ENCODE results near the gene IRF2BP2. TPM values are rescaled to one million over a fixed set of nuclear protein-coding genes. Genes with fewer than 3 reads are reported as not detected.

The IRF2BP2 gene
- total and polyA plus RNA-seq, 2 of the 13 experiments (the other 11 are each of a cell fraction or from before 2014, with no cell fraction given): 140 to 147 TPM

DNA sequence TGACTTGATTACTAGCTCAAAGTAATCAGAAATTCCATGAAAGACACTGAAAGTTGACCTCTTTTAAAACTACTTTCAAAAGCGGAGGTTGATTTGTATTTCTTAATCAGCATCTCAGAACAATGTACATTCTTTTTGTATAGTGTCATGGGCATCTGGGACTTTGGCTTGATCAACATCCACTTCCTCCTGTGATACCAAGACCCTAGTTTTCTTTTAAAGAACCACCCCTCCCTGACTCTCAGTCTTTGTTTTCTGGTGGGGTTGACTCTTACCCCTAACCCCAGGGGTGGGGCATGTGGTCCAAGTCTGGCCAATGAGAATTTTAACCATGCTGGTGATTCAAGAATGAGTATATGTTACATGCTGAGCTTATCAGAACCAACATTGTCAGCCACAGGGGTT is 21.7 kb upstream of the IRF2BP2 start (continued):
- TF ChIP-seq ELF3 (CRISPR knock-in tag; IDR thresholded peaks at IDR 0.05) (peak; percentile 86), FOXA3 (CRISPR knock-in tag; IDR thresholded peaks at IDR 0.05) (peak; percentile 72), RARG (CRISPR knock-in tag; IDR thresholded peaks at IDR 0.05; ENCODE audit: low read depth) (no peak), FOXK2 (IDR thresholded peaks at IDR 0.05) (no peak), HHEX (CRISPR knock-in tag; IDR thresholded peaks at IDR 0.05) (no peak), ZSCAN9 (CRISPR knock-in tag; IDR thresholded peaks at IDR 0.05; ENCODE audit: borderline replicate concordance) (peak; percentile 37; the same call in 1 of the 2 replicates), U2AF1 (optimal IDR thresholded peaks at IDR 0.05; ENCODE audit: low read depth, low read length) (no peak), RXRA (CRISPR knock-in tag; IDR thresholded peaks at IDR 0.05) (no peak), MED1 (CRISPR knock-in tag; IDR thresholded peaks at IDR 0.05) (peak; percentile 88)
- TF ChIP-seq, protein P1, sequence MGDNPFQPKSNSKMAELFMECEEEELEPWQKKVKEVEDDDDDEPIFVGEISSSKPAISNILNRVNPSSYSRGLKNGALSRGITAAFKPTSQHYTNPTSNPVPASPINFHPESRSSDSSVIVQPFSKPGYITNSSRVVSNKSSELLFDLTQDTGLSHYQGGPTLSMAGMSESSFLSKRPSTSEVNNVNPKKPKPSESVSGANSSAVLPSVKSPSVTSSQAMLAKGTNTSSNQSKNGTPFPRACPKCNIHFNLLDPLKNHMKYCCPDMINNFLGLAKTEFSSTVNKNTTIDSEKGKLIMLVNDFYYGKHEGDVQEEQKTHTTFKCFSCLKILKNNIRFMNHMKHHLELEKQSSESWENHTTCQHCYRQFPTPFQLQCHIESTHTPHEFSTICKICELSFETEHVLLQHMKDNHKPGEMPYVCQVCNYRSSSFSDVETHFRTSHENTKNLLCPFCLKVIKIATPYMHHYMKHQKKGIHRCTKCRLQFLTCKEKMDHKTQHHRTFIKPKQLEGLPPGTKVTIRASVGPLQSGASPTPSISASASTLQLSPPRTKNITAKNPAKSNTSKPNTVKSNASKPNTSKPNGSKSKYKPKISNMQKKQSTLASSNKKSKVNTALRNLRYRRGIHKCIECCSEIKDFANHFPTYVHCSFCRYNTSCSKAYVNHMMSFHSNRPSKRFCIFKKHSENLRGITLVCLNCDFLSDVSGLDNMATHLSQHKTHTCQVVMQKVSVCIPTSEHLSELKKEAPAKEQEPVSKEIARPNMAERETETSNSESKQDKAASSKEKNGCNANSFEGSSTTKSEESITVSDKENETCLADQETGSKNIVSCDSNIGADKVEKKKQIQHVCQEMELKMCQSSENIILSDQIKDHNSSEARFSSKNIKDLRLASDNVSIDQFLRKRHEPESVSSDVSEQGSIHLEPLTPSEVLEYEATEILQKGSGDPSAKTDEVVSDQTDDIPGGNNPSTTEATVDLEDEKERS (CRISPR knock-in tag; IDR thresholded peaks at IDR 0.05): no peak
- TF ChIP-seq, protein P2, sequence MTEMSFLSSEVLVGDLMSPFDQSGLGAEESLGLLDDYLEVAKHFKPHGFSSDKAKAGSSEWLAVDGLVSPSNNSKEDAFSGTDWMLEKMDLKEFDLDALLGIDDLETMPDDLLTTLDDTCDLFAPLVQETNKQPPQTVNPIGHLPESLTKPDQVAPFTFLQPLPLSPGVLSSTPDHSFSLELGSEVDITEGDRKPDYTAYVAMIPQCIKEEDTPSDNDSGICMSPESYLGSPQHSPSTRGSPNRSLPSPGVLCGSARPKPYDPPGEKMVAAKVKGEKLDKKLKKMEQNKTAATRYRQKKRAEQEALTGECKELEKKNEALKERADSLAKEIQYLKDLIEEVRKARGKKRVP (CRISPR knock-in tag; IDR thresholded peaks at IDR 0.05): peak in 1 of 2 experiments; percentile 82; a peak in 2 of 4 replicates
- TF ChIP-seq, protein P3, sequence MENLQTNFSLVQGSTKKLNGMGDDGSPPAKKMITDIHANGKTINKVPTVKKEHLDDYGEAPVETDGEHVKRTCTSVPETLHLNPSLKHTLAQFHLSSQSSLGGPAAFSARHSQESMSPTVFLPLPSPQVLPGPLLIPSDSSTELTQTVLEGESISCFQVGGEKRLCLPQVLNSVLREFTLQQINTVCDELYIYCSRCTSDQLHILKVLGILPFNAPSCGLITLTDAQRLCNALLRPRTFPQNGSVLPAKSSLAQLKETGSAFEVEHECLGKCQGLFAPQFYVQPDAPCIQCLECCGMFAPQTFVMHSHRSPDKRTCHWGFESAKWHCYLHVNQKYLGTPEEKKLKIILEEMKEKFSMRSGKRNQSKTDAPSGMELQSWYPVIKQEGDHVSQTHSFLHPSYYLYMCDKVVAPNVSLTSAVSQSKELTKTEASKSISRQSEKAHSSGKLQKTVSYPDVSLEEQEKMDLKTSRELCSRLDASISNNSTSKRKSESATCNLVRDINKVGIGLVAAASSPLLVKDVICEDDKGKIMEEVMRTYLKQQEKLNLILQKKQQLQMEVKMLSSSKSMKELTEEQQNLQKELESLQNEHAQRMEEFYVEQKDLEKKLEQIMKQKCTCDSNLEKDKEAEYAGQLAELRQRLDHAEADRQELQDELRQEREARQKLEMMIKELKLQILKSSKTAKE (CRISPR knock-in tag; IDR thresholded peaks at IDR 0.05; ENCODE audit: borderline replicate concordance): no peak
- TF ChIP-seq, protein P4, sequence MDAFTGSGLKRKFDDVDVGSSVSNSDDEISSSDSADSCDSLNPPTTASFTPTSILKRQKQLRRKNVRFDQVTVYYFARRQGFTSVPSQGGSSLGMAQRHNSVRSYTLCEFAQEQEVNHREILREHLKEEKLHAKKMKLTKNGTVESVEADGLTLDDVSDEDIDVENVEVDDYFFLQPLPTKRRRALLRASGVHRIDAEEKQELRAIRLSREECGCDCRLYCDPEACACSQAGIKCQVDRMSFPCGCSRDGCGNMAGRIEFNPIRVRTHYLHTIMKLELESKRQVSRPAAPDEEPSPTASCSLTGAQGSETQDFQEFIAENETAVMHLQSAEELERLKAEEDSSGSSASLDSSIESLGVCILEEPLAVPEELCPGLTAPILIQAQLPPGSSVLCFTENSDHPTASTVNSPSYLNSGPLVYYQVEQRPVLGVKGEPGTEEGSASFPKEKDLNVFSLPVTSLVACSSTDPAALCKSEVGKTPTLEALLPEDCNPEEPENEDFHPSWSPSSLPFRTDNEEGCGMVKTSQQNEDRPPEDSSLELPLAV (CRISPR knock-in tag; conservative IDR thresholded peaks at IDR 0.05; ENCODE audit: low read depth): no peak
- TF ChIP-seq, protein P5, sequence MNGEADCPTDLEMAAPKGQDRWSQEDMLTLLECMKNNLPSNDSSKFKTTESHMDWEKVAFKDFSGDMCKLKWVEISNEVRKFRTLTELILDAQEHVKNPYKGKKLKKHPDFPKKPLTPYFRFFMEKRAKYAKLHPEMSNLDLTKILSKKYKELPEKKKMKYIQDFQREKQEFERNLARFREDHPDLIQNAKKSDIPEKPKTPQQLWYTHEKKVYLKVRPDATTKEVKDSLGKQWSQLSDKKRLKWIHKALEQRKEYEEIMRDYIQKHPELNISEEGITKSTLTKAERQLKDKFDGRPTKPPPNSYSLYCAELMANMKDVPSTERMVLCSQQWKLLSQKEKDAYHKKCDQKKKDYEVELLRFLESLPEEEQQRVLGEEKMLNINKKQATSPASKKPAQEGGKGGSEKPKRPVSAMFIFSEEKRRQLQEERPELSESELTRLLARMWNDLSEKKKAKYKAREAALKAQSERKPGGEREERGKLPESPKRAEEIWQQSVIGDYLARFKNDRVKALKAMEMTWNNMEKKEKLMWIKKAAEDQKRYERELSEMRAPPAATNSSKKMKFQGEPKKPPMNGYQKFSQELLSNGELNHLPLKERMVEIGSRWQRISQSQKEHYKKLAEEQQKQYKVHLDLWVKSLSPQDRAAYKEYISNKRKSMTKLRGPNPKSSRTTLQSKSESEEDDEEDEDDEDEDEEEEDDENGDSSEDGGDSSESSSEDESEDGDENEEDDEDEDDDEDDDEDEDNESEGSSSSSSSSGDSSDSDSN (CRISPR knock-in tag; IDR thresholded peaks at IDR 0.05): no peak
- TF ChIP-seq, protein P6, sequence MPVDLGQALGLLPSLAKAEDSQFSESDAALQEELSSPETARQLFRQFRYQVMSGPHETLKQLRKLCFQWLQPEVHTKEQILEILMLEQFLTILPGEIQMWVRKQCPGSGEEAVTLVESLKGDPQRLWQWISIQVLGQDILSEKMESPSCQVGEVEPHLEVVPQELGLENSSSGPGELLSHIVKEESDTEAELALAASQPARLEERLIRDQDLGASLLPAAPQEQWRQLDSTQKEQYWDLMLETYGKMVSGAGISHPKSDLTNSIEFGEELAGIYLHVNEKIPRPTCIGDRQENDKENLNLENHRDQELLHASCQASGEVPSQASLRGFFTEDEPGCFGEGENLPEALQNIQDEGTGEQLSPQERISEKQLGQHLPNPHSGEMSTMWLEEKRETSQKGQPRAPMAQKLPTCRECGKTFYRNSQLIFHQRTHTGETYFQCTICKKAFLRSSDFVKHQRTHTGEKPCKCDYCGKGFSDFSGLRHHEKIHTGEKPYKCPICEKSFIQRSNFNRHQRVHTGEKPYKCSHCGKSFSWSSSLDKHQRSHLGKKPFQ (CRISPR knock-in tag; IDR thresholded peaks at IDR 0.05; ENCODE audit: insufficient replicate concordance): no peak

All from HepG2 (cell line).